HG02571 (cell line): Measurements from ENCODE around the gene CKM.
"Not testable (repeated sequence)": the region's sequence is repeated elsewhere in the genome, so short reads cannot be mapped to it uniquely, and the experiment has no call there.

ENCODE experiments used
- ATAC-seq: cut with Tn5 transposase; IDR thresholded peaks from one replicate; pipeline ENCODE4 v1.9.1; 2021; ENCODE audit warnings: mild to moderate bottlenecking, moderate library complexity; ENCODE audit not compliant: unreplicated experiment

Gene CKM

DNA sequence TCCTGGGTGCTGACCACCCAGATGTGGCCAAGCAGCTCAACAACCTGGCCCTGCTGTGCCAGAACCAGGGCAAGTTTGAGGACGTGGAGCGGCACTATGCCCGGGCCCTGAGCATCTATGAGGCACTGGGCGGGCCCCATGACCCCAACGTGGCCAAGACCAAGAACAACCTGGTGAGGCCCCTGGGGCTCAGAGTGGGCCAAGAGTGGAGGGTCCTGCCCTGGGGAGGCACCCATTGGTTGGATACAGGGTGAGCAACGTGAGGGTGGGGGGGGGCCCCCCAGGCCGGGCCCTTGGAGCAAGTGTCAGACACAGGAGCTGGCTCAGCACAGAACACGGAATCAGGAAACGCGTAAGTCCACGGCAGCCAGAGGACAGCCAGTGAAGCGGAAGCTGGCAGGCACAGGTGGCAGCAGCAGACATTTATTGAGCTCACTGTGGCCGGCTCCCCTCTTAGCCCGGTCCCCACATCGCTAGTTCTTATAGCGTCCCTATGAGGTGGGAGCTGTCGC, 26.8 kb upstream of the CKM start:
- ATAC-seq = no peak

DNA sequence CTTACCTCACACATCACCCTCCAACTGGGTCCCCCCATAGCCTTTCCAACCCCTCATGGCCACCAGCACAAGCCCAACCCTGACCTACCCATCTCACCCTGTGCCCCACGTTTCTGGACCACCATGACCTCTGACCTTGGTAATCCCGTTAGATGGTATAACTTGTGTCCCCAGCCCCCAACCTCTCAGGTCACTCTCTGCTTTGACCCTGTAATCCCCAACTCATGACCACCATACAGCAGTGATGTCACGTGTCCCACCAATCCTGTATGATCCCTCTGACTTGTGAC, 26.4 kb upstream of the CKM start:
- ATAC-seq = no peak

DNA sequence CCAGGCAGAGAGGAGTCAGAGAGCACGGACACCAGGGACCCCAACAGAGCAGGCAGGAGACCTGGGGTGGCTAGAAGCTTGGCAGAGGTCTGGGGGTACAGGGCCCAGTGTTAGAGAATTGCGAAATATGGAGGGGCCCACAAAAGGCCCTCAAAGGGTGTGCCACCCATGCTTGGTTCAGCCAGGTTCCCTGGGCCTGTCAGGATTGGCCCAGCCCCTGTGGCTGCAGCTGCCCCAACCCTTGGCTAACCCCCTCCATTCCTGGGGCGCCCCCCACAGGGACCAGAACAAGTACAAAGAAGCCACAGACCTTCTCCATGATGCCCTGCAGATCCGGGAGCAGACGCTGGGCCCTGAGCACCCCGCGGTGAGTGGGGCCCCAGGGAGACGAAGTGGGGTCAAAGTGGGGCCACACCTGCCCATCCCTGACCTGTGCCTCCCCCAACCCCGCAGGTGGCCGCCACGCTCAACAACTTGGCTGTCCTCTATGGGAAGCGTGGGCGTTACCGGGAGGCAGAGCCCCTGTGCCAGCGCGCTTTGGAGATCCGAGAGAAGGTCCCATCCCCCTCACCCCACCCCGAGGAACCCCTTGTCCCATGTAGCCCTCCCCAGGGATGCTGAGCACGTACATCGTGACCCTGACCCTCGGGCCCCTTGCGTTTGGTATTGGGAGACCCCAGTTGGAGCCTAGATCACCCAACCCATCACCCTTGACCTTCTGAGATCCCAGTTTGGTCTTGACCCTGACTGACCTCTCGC, 25.9 kb upstream of the CKM start:
- no peak for ATAC-seq

DNA sequence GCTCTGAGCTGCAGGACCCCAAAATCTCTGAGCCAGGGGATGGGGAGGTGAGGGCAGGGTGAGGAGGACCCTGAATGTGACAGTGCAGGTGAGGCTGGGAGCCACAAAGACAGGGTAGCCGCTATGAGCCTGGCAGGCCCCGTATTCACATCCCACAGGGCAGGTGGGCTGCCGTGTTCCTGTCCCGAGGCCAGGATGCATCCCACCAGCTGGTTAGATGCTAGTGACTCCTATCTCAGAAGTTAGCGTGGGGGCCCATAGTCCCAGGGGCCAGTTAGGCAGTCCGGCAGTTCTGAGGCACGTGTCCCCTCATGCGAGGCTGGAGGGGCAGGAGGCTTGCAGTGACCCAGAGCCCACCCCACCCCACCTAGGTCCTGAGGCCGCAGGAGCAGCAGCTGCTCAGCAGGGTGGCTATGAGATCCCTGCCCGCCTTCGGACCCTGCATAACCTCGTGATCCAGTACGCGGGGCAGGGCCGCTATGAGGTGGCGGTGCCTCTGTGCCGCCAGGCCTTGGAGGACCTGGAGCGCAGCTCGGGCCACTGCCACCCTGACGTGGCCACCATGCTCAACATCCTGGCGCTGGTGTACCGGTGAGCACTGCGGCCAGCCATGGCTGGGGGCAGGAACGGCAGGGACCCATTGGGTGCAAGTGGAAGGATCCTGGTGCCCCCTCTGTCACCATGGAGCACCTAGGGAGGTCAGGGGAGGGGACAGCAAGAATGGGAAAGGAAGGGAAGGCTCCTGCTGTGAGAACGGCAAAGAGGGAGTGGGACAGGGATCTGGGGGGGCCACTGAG, 25.1 kb upstream of the CKM start:
- ATAC-seq = no peak

DNA sequence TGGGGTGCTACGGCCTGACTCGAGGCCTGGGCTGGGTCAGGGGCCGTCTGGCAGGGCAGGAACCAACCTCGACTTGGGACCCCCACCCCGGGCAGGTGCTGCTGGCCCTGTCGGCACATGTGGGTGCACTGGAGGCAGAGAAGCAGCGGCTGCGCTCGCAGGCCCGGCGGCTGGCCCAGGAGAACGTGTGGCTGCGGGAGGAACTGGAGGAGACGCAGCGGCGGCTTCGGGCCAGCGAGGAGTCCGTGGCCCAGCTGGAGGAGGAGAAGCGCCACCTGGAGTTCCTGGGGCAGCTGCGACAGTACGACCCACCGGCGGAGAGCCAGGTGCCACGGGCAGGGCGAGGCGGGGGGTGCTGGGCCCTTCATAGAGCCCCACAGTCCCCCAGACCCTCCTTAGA, 23.8 kb upstream of the CKM start:
- ATAC-seq = no peak

DNA sequence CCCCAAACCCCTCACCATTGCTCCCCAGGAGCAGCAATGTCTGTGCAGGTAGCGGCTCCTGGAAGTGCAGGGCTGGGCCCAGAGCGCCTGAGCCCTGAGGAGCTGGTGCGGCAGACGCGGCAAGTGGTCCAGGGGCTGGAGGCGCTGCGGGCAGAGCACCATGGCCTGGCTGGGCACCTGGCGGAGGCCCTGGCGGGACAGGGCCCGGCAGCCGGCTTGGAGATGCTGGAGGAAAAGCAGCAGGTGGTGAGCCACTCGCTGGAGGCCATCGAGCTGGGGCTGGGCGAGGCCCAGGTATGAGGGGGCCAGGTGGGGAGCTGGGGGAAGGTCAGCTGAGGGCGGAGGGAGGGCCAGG, 22.8 kb upstream of the CKM start:
- no peak for ATAC-seq

DNA sequence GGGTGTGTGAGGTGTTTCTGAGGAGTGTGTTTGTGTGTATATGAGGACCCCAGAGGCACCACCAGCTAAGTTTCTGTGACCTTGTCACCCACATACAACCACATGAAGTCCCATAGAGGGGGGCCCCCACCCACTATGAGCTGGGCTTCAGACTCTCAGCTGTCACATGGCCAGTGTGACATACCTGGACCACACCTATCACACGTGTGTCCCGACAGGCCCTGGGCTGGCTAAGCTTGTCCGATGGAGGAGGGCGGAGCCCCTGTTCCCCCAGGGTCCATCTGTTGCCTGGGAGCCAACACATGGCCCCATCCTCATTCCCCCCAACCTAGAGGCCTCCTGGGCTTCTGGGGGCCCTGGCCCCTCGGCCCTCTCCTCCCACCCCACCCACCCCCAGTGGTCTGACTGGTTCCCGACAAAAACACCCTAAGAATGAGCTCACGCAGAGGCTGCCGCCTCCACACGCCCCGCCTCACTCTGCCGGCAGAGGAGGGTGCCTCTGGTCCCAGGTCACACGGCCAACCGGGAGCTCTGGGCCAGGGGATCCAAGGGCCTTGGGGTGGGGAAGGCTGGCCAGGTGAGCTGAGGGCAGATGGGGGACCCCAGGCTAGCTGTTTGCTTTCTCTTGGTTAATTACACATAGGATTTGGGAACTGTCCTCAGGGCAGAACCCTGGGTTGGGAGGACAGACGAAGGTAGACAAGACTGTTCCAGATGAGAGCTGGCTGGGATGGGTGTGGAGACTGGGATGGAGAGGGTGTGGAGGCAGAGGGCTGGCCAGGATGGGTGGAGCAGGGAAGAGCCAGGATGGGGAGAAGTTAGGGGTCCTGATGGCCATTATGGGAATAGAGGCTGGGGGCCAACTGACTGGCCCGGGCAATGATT, 22.2 kb upstream of the CKM start:
- ATAC-seq = no peak

DNA sequence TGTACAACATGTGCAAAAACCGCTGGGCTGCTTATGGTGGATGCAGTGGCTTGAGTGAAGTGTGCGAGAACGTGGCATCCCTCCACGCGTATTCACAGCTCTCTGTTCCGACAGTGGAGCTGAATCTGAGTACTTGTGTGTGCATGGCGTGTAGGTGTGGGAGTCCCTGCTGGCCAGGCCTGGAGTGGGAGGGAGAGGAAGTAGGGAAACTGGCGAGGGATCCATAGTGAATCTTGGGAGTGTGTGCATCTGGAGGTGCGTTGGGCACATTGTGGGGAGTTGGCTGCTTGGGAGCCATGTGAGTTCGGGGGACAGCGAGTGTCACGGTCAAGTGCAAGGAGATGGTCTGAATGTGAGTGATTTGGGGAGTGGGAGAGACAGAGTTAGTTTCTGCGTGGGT, 20.2 kb upstream of the CKM start:
- no peak for ATAC-seq

DNA sequence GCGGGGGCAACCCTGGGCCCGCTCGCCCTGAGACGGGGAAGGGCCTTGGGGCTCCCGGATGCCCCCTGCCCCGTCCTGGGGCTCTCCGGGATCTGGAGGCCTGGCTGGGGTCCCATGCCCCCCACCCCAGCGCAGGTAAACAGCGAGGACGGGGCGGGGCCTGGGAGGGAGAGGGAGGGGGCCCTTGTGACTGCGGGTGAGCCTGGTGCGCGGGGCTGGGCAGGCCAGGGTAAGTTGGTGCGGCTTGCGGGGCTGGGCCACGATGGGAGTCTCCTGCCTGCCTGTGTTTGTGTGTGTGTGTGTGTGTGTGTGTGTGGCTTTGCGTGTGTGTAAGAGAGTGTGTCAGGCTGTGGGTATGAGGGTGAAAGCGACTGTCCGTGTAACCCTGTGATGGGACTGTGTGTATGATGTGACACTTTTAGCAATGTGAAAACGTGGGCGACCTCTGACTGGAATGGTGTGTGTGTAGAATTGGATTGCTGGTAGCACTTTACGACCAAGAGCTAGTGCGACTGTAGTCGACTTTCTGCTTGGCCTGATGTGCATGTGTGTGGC, 18.3 kb upstream of the CKM start:
- ATAC-seq = no peak

DNA sequence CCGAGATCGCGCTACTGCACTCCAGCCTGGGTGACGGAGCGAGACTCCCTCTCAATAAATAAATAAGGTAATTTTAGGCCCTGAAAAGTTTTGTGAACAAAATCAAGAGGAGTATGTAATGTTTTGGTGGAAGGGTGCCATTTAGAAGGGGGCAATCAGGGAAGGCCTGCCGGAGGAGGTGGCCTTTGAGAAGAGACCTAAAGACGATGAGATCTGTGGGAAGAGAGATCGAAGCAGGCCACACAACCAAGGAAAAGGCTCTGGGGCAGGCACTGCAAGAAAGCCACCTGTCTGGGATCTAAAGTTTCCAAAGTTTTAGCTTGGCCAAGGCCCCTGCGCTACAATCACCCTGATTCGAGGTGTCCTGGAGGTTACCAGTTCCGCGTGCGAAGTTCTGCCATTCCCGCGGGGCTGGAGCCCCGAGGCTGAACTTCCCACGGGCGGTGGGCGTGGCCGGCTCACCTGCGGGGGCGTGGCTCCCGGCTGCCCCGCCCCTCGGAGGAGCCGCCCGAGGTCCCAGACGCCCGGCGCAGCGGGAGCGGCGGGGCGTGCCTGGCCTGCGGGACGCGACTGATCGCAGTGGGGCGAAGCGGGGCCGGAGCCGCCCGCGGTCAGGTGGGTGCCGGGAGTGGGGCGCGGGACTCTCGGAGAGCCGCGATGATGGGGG, 17.7 kb upstream of the CKM start, which contains the start of gene KLC3:
TSS of gene KLC3 (plus strand) at position 519 of the 667 bp plus-strand sequence. CDS start 4,792 bp downstream, outside the sequence.
- no peak for ATAC-seq

DNA sequence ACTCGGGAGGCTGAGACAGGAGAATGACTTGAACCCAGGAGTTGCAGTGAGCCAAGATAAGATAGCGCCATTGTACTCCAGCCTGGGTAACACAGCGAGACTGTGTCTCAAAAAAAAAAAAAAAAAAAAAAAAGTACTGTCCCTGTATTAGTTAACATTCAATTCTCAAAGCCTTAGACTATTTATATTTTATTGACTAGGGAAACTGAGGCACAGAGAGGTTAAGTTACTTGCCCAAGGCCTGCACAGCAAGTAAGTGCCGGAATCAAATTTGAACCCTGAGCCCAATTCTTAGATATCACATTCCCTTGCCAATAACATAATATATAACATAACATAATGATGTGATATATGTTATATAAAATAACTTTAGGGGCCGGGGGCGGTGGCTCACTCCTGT, 17.0 kb upstream of the CKM start:
- ATAC-seq = no peak

DNA sequence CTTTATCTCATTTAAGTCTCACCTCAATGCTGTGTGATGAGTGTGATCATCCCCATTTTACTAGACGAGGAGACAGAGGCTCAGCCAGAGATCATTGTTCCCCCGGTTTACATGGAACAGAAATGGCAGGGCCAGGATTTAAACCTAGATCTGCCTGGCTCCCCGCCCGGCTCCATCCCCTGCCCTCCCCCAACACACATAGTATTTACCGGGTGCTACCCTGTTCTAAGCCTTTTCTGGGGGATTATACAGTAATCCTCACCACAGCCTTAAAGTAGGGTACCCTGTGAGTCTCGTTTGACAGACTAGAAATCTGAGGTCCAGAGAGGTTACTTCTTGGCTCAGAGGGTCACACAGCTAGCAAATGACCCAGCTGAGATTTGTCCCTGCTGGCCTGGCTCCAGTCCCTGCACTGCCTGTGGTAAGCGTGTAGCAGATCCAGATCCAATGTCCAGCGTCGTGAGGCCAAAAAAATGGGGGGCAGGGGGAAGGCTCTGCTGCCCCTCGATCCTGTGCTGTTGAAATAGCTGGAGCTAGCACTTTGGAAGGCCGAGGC, 14.1 kb upstream of the CKM start:
- no peak for ATAC-seq

DNA sequence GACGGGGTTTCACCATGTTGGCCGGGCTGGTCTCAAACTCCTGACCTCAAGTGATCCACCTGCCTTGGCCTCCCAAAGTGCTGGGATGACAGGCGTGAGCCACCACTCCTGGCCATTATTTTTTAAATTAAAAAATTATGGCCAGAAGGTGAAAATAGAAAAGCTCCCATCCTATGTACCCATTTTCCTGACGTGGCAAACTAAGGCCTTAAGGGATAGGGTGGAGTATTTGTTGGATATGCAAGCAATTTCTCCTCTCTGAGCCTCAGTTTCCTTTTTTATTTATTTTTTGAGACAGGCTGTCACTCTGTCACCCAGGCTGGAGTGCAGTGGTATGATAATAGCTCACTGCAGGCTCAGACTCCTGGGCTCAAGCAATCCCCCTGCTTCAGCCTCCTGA, 12.2 kb upstream of the CKM start:
- ATAC-seq = not testable (repeated sequence)

DNA sequence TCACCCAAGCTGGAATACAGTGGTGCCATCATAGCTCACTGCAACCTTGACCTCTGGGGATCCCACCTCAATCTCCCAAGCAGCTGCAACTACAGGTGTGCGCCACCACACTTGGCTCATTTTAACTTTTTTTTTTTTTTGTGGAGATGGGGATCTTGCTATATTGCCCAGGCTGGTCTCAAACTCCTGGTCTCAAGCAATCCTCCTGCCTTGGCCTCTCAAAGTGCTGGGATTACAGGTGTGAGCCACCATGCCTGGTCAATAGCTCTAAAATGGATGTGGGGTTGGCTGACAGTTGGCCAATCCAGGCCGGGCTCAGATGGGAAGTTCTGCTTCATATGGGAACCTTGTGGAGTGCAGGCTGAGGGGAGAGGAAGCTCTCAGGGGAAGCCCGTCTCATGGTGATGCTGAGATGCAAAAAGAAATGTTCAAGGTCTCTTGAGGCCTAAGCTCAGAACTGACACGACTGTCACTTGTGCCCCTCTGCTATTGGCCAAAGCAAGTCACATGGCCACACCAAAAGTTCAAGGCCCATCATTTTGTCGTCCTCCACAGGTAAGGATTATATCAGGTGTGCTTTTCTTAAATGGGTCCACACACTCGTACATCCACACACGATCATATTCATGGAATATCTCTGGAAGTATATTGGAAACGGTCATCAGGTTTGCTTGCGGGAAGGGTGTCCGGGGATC, 11.1 kb upstream of the CKM start:
- ATAC-seq = no peak

DNA sequence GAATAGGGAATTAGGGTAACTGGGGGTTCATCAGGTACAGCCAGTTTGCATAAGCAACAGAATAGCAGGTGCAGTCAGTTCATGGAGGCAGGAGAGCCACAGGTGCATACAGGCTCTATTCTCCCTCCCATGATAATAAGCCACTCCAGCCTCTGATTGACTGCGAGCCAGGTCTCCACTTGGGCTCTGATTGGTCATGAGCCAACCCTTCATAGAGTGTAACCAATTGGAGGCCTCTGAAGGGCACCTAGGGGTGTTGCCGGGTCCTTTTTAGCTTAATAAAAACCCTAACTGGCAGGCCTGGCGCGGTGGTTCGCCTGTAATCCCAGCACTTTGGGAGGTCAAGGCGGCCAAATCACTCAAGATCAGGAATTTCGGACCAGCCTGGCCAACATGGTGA, 8.7 kb upstream of the CKM start:
- no peak for ATAC-seq

DNA sequence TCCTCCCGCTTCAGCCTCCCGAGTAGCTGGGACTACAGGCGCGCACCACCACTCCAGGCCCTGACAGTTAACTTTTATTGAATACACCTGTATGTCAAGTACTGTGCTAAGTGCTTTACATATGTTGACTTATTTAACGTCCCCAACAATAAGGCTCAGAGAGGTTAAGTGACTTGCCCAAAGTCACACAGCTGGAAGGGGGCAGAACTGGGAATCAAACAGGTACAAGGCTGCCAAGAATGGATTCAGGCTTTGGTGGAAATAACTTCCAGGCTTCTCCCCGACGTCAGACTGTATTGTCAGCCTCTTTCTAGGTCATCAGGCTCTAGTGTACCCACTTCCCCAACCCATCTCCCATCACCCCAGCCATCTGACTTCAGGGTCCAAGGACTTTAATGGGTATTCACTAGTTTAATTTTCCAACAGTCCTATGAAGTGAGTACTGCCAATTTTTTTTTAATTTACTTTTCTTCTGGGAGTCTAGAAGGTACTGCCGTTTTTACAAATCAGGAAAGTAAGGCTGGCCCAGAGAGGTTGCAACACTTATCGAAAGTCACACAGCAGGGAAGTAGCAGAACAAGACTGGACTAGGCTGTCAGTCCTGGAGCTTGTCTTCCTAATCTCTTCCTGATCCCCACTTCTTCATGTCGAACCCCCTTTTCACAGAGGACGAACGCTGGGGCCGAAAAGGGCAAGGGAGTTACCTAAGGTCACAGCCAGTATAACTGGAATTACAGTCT, 4.9 kb upstream of the CKM start:
- ATAC-seq = no peak

DNA sequence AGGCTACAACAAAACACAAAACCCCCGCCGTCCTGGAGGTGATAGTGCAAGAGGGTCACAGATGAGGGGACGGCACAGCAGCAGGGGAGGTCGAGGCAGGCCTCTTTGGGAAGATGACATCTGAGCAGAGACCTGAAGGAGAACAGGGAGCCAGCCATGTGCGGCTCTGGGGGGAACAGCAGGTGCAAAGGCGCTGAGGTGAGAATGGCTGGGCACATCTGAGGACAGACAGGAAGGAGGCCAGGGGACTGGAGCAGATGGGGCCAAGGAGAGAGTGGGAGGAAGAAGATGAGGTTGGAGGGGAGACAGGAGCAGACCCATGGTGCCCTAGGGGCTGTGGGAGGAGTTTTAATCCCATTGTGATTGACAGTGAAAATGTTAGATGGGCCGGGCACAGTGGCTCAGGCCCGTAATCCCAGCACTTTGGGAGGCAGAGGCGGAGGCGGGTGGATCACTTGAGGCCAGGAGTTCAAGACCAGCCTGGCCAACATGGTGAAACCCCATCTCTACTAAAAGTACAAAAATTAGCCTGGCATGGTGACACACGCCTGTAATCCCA, 1.8 kb upstream of the CKM start:
- ATAC-seq = no peak

DNA sequence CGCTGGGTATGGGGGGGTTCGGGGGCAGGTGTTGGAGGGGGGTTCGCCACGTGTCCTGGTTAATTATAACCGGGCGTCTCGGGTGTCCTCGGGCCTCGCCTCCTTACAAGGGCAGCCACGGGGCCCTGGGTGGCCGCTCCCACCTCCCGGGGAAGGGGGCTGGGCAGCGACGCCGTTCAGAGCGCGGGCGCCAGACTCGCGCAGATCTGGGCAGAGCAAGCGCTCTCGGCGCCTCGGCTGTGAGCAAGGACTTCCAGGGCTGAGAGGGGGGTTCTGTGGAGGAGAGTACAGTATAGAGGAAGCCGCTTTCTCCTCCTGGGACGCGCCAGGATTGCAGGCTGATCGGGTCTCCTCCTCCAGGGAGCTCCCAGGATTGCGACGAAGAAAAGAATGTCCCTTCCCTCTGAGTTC, 1.0 kb upstream of the CKM start:
- no peak for ATAC-seq

DNA sequence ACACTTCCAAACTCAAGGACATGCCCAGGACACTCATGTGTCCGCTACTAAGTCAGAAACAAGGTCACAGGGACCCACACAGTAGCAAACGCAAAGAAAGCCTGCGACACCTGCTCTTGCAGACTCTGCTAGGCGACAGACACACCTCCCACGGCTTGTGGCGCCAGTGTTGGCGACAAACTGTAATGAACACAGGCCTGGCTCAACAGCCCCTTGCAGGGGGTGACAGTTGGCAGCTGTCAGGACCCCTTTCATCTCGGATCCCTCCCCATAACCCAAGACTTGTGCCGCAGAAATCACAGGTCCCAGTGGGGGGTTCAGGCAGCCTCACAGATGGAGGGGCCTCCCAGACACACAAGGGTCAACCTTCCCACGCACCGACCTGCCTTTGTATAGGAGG, 364 bp downstream of the CKM start:
- ATAC-seq = no peak
